RWPE2 (cell line): ENCODE measurements around the gene ART4.
A peak's percentile ranks its signal among the peaks of the same experiment; 100 is the strongest.

Source experiments
- ATAC-seq: fragments of 200-7000 bp; cut with Tn5 transposase; 3 replicates; pipeline ENCODE4 v1.9.1; 2021; ENCODE audit warnings: low read depth
- DNase-seq: peaks from one replicate; pipeline ENCODE4 v3.0.0-alpha.2; 2020; ENCODE audit warnings: low spot score
- H3K27ac ChIP-seq: fragments of 450-650 bp; 2 replicates; pipeline ENCODE4 v1.5.1; 2017; ENCODE audit warnings: mild to moderate bottlenecking; ENCODE audit not compliant: poor library complexity, severe bottlenecking
- H3K27me3 ChIP-seq: fragments of 250-450 bp; sonication (Bioruptor Pico); 2 replicates; pipeline ENCODE4 v1.5.1; 2021; ENCODE audit warnings: mild to moderate bottlenecking, moderate library complexity; ENCODE audit not compliant: insufficient read depth, poor library complexity, severe bottlenecking
- H3K36me3 ChIP-seq: fragments of 250-450 bp; sonication (Bioruptor Pico); 2 replicates; pipeline ENCODE4 v1.5.1; 2020; ENCODE audit warnings: low read depth, mild to moderate bottlenecking, moderate library complexity
- H3K4me1 ChIP-seq: fragments of 250-450 bp; sonication (Bioruptor Pico); 2 replicates; pipeline ENCODE4 v1.5.1; 2021; ENCODE audit warnings: mild to moderate bottlenecking, moderate library complexity; ENCODE audit not compliant: insufficient read depth, poor library complexity, severe bottlenecking
- H3K4me3 ChIP-seq: fragments of 250-450 bp; sonication (Bioruptor Pico); 2 replicates; pipeline ENCODE4 v1.5.1; 2021; ENCODE audit warnings: mild to moderate bottlenecking, moderate library complexity; ENCODE audit not compliant: severe bottlenecking
- H3K9me3 ChIP-seq: fragments of 250-450 bp; sonication (Bioruptor Pico); 2 replicates; pipeline ENCODE4 v1.5.1; 2021; ENCODE audit warnings: mild to moderate bottlenecking, moderate library complexity; ENCODE audit not compliant: severe bottlenecking
- CTCF ChIP-seq: fragments of 450-650 bp; IDR thresholded peaks from one replicate; pipeline ENCODE4 v1.5.1; 2017; ENCODE audit warnings: mild to moderate bottlenecking, moderate library complexity; ENCODE audit not compliant: poor library complexity, severe bottlenecking

ART4 gene

GRCh38 chr12:14803830-14804160, 39.5 kb downstream of the ART4 start:
- Histone ChIP-seq H3K27ac (peak overlapping the region; percentile 40), H3K36me3 (peaks cover 32% of the 10 kb centered on the region), H3K4me1 (no peaks in the 10 kb centered on the region), H3K9me3 (no peaks in the 10 kb centered on the region), H3K4me3 (peak overlapping the region; percentile 94), H3K27me3 (no peaks in the 10 kb centered on the region)
- DNase-seq (no peak), ATAC-seq (no peak; the same call in 2 of the 3 replicates)
- no peak for TF ChIP-seq CTCF

GRCh38 chr12:14803011-14803829, 40.1 kb downstream of the ART4 start, which contains the start of the genes C12orf60 and WBP11:
TSS of gene C12orf60 (plus strand) at chr12:14803670. CDS start at chr12:14822936, 19,266 bp downstream.
TSS of gene WBP11 (minus strand) at chr12:14803478. CDS start at chr12:14801383, 2,095 bp downstream.
- TF ChIP-seq CTCF: no peak
- ATAC-seq (peak; percentile 99), DNase-seq (peak; percentile 80)
- no peaks in the 10 kb centered on the region for H3K9me3 ChIP-seq
- H3K36me3 ChIP-seq: peaks cover 38% of the 10 kb centered on the region
- peak within 1 kb of the TSS; percentile 94 for H3K4me3 ChIP-seq
- H3K27me3 ChIP-seq: no peaks in the 10 kb centered on the region
- H3K4me1 ChIP-seq: no peaks in the 10 kb centered on the region
- H3K27ac ChIP-seq: peak within 1 kb of the TSS; percentile 40

GRCh38 chr12:14802721-14803010, 40.7 kb downstream of the ART4 start:
- ATAC-seq (no peak), DNase-seq (no peak)

GRCh38 chr12:14802247-14802646, 41.1 kb downstream of the ART4 start:
- H3K4me1 ChIP-seq: no peaks in the 10 kb centered on the region
- H3K9me3 ChIP-seq: no peaks in the 10 kb centered on the region
- no peak overlapping the region for H3K27ac ChIP-seq
- no peaks in the 10 kb centered on the region for H3K27me3 ChIP-seq
- DNase-seq (no peak), ATAC-seq (no peak)
- H3K4me3 ChIP-seq: peak overlapping the region; percentile 94
- H3K36me3 ChIP-seq: peaks cover 47% of the 10 kb centered on the region
- no peak for TF ChIP-seq CTCF

More at GRCh38 chr12:14802721-14803010, 40.7 kb downstream of the ART4 start:
- Histone ChIP-seq H3K4me1 (no peaks in the 10 kb centered on the region), H3K4me3 (peak overlapping the region; percentile 94), H3K27me3 (no peaks in the 10 kb centered on the region), H3K27ac (peak overlapping the region; percentile 40), H3K36me3 (peaks cover 43% of the 10 kb centered on the region), H3K9me3 (no peaks in the 10 kb centered on the region)
- TF ChIP-seq CTCF: no peak

GRCh38 chr12:14795028-14795448, 48.3 kb downstream of the ART4 start:
- no peak overlapping the region for H3K27ac ChIP-seq
- peaks cover 72% of the 10 kb centered on the region for H3K36me3 ChIP-seq
- ATAC-seq (no peak), DNase-seq (no peak)
- no peak for TF ChIP-seq CTCF
- H3K4me1 ChIP-seq: no peaks in the 10 kb centered on the region
- H3K27me3 ChIP-seq: no peaks in the 10 kb centered on the region
- H3K9me3 ChIP-seq: no peaks in the 10 kb centered on the region
- H3K4me3 ChIP-seq: no peak overlapping the region
